GM18498 (cell line): Measurements from ENCODE around the gene SOCS4.
A peak's percentile ranks its signal among the peaks of the same experiment; 100 is the strongest.
"Not testable (repeated sequence)": the region's sequence is repeated elsewhere in the genome, so short reads cannot be mapped to it uniquely, and the experiment has no call there.

Source experiments
- ATAC-seq: cut with Tn5 transposase; IDR thresholded peaks from one replicate; pipeline ENCODE4 v1.9.1; 2021; ENCODE audit warnings: mild to moderate bottlenecking, moderate library complexity; ENCODE audit not compliant: unreplicated experiment

Gene SOCS4

DNA sequence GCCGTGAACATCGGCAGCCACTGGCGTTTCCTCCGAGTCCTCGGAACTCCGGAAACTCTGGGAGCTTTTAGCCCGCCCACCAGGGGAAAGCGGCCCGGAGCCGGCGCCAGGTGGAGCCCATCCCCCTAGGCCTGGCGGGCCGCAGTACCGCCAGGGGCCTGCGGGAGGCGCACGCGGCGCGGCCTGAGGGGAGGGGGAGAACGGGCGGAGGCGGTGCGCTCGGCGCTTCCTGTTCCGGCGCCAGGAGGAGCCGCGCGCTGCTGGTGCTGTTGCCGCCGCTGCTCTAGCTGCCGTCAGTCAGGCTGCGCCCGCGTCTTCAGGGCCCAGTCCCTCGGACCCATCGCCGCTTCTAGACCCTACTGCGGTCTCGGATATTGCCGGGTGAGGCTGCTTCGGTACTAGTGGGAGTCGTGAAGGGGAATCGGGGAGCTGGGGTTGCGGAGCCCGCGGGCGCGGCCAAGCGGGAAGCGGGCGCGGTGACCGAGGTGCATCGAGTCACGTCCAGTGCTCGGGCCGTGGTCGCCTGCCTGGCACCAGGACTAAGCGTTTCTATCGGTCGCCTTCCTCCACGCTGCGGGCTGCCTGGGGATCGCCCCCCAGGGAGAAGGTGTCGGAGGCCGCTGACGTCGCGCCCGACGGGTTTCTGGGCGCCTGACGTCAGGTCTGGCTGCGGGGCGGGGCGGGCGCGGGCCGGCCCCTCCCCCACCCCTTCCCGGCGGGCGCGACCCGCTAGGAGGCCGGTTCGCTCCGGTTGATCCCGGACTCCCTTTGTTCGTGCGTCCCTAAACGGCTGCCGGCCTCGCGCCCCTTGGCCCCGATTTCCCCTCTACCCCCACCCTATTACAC is 24.6 kb downstream of the SOCS4 start, which contains the start of gene MAPK1IP1L:
Gene MAPK1IP1L, plus strand, starts transcription at position 225 of the 846 bp plus-strand sequence. CDS start 10,037 bp downstream, outside the sequence.
- peak; percentile 89 for ATAC-seq

- ATAC-seq, result peak; percentile 9
These were observed 25.4 kb downstream of the SOCS4 start for GRCh38 chr14:55052269-55052930.

DNA sequence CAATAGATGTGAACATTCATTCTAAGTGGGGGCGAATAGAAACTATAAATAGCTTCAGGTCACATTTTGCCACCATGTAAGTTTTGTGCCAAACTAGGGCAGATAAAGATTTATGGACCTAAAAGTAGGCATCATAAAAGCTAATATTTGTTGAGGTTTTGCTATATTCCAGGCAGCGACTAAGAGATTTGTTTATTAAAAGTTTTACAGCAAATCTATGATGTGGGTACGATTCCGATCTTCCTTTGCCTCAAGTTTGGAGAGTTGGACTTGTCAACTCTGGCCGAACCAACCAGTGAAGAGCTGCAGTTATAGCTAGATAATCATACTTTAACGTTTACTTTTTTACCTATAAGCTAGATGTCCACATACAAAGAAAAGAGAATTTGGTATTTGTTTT is 26.0 kb downstream of the SOCS4 start:
- no peak for ATAC-seq

GRCh38 chr14:55053500-55053899 is 26.5 kb downstream of the SOCS4 start:
- ATAC-seq, result no peak

DNA sequence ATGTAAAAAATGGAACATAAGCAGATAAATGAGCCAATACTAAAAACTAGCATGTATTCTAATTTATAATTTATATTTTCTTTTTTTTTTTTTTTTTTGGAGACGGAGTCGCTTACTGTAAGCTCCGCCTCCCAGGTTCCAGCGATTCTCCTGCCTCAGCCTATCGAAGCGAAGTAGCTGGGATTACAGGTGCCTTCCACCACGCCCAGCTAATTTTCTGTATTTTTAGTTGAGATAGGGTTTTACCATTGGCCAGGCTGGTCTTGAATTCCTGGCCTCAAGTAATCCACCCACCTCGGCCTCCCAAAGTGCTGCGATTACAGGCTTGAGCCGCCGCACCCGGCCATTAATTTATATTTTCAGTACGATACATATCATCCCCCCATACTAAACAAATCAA is 27.1 kb downstream of the SOCS4 start:
- no peak for ATAC-seq

DNA sequence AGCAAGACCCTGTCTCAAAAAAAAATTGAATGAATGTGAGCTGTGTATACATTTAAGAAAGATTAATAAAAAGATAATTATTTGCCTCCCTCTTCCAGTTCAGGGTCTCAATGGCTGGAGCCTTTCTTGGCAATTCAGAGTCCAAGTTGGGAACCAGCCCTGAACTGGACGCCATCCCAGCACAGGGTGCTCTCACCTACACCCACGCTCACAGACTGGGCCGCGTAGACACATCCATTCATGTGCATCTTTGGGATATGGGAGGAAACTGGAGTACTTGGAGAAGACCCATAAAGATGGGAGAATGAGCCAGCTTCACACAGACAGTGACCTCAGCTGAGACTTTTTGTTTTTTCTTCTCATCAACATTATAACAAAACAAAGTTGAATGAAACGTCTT is 30.9 kb downstream of the SOCS4 start:
- ATAC-seq, result no peak

DNA sequence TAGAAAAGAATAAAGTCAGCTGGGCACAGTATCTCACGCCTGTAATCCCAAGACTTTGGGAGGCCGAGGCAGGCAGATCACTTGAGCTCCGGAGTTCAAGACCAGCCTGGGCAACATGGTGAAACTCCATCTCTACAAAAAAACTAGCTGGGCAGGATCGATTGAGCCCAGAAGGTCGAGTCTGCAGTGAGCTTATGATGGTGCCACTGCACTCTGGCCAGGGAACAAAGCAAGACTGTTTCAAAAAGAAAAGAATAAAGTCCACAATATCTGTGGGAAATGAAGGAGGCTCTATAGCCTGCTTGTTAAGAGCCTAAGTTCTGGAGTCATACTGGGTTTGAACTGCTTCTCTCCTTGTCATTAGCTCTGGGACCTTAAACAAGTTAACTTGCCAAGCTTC is 32.3 kb downstream of the SOCS4 start:
- no peak for ATAC-seq

- no peak for ATAC-seq
These were observed 35.7 kb downstream of the SOCS4 start for GRCh38 chr14:55062517-55063351.

- ATAC-seq, result not testable (repeated sequence)
These were observed 37.9 kb downstream of the SOCS4 start for GRCh38 chr14:55064896-55065295.

GRCh38 chr14:55065411-55065810 is 38.4 kb downstream of the SOCS4 start:
- ATAC-seq, result no peak

GRCh38 chr14:55066223-55066622 is 39.2 kb downstream of the SOCS4 start:
- ATAC-seq, result peak; percentile 50

GRCh38 chr14:55070981-55071411 is 44.0 kb downstream of the SOCS4 start:
- ATAC-seq, result no peak

DNA sequence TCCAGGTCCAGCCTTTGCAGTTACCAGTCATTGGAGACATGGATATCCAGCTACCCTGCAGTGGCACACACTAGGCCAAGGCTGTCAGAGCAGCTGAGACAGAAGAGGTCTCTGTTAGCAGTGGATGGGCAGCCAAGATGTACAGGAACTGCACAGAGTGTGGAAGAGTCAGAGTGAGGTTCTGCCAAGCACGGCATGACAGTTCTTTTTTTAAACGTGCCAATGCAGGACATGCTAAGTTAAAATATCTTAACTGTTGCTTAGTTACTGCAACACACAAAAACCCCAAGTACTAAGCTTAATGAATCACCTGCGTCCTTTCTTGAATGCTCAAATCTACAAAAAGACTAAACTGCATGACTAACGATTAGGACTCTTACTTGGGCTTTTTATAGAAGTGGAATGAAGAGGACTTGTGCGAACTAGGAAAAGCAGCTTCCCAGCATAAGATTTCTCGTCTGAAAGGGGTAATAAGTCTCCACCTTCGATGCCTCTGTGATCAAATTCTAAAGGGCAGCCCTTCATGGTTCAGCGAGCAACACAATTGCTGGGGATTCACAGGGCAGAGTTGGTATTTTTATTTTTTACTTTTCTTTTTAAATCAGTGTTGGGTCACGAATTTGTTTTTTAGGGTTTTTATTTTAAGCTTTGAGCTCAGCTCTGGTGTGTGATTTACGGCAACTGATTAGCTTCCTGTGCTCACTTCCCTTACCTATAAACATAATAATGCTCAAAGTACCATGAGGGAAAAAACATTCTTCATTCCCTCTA is 45.0 kb downstream of the SOCS4 start:
- peak; percentile 48 for ATAC-seq

DNA sequence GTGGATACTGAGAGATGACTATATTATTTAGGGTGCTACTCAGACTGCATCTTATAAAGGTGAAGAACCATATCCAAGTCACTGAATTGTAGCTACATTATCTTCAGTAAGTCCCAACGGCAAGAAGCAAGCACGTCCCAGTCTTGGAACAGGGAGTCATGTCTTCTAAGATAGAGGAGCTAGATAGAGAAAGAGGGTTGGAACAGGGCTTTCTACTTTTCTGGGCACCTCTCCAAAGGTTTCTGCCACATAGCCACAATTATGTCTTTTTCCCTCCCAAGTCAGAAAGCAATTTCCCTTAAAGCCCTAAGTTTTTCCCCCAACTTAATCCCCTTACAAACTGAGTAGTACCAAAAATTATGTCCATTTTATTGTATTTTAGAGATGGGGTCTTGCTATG is 46.8 kb downstream of the SOCS4 start:
- ATAC-seq, result no peak

DNA sequence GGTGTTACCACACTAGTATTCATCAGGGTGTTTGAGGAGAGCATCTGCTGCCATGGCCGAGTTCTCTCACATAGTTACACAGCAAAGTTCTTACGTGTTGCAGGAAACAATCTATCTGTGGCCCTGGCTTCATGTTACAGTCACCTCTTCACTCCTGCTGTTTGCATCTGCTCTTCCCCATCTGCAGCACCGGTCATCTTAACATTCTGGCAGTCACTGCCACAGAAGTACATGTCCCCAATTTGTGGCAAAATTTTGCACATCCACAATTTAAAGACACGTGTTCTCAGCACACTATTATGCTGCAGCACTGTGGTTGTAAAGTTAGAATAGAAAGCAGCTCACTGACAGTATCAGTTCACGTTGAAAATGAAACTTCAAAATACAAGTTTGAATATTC is 47.6 kb downstream of the SOCS4 start:
- ATAC-seq, result peak; percentile 52

DNA sequence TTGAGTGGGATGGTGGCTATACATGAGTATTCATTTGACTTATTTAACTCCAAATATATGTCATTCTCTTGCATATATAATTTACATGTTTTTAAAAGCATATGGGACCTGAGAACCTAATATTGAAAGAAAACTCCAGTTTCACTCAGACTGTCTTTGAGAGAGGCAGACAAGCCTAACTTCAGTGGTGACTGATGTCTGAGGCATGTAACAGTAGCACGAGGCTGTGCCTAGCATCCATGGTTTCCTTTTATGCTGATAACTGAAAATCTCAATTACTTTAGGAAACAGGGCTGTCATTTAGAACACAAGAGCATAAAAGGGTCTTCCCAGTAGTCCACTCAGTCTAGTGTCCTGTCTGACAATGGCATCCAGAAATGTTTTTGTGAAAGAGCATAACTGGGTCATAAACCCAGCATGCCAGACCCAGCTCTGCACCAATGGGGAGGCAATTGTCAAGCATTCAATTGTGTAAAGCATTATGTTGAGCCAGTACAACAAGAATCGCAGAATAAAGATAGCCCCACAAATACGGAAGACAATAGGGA is 48.7 kb downstream of the SOCS4 start:
- no peak for ATAC-seq

- peak; percentile 26 for ATAC-seq
These were observed 50.4 kb downstream of the SOCS4 start for GRCh38 chr14:55077170-55078151.

- not testable (repeated sequence) for ATAC-seq
These were observed 52.9 kb downstream of the SOCS4 start for GRCh38 chr14:55079961-55080360.
